ENCODE measurements around the gene ATP6AP2. TPM values are rescaled to one million over a fixed set of nuclear protein-coding genes. Genes with fewer than 3 reads are reported as not detected.
A peak's percentile ranks its signal among the peaks of the same experiment; 100 is the strongest.

Gene ATP6AP2
- 100 to 1,000 TPM in 1 of 2 donors, 10 to 100 TPM in 1; 84.1 to 118 TPM for total RNA-seq

GRCh38 chrX:40580537-40581335 lies at the start of gene ATP6AP2:
ATP6AP2 (plus strand) TSS chrX:40580970; CDS start chrX:40581066, 96 bp downstream.
- Histone ChIP-seq H3K36me3 (no peaks in the 10 kb centered on the region), H3K4me1 (replicated peaks) (no peaks in the 10 kb centered on the region), H3K9me3 (no peaks in the 10 kb centered on the region), H3K27ac (peak within 1 kb of the TSS; percentile 85 to 86), H3K4me3 (peak within 1 kb of the TSS; percentile 69 to 74), H3K27me3 (replicated peaks; ENCODE audit: insufficient read depth) (no peaks in the 10 kb centered on the region)
- TF ChIP-seq POLR2A (IDR thresholded peaks at IDR 0.05) (peak; percentile 71), POLR2AphosphoS5 (IDR thresholded peaks at IDR 0.05) (peak; percentile 90)
- TF ChIP-seq, protein P1, sequence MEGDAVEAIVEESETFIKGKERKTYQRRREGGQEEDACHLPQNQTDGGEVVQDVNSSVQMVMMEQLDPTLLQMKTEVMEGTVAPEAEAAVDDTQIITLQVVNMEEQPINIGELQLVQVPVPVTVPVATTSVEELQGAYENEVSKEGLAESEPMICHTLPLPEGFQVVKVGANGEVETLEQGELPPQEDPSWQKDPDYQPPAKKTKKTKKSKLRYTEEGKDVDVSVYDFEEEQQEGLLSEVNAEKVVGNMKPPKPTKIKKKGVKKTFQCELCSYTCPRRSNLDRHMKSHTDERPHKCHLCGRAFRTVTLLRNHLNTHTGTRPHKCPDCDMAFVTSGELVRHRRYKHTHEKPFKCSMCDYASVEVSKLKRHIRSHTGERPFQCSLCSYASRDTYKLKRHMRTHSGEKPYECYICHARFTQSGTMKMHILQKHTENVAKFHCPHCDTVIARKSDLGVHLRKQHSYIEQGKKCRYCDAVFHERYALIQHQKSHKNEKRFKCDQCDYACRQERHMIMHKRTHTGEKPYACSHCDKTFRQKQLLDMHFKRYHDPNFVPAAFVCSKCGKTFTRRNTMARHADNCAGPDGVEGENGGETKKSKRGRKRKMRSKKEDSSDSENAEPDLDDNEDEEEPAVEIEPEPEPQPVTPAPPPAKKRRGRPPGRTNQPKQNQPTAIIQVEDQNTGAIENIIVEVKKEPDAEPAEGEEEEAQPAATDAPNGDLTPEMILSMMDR (IDR thresholded peaks at IDR 0.05): no peak
- WGBS: 0% methylated on average over 30 of the region's 89 CpGs
- peak; percentile 93 for DNase-seq (ENCODE audit: low spot score)
- intact Hi-C loops (cut with DNase I): no loop called here

- Histone ChIP-seq H3K9me3 (no peaks in the 10 kb centered on the region), H3K4me3 (no peak overlapping the region), H3K36me3 (no peaks in the 10 kb centered on the region), H3K27me3 (replicated peaks; ENCODE audit: insufficient read depth) (no peaks in the 10 kb centered on the region), H3K4me1 (replicated peaks) (no peaks in the 10 kb centered on the region), H3K27ac (no peak overlapping the region)
- intact Hi-C loops (cut with DNase I): no loop called here
- peak; percentile 40 for DNase-seq (ENCODE audit: low spot score)
- TF ChIP-seq, protein P1 (IDR thresholded peaks at IDR 0.05): no peak
- TF ChIP-seq POLR2AphosphoS5 (IDR thresholded peaks at IDR 0.05) (peak; percentile 44), POLR2A (IDR thresholded peaks at IDR 0.05) (no peak)
- 25% methylated on average over 13 of the region's 16 CpGs for WGBS
Measured at GRCh38 chrX:40531056-40531826, 49.5 kb upstream of the ATP6AP2 start.

- no peaks in the 10 kb centered on the region for H3K27me3 ChIP-seq (replicated peaks; ENCODE audit: insufficient read depth)
- intact Hi-C loops (cut with DNase I): no loop called here
- no peaks in the 10 kb centered on the region for H3K4me1 ChIP-seq (replicated peaks)
- no peak overlapping the region for H3K4me3 ChIP-seq
- no peaks in the 10 kb centered on the region for H3K36me3 ChIP-seq
- 86% methylated on average over 4 of the region's 4 CpGs for WGBS
- no peak for TF ChIP-seq POLR2A (IDR thresholded peaks at IDR 0.05)
- TF ChIP-seq, protein P1 (IDR thresholded peaks at IDR 0.05): no peak
- TF ChIP-seq POLR2AphosphoS5 (IDR thresholded peaks at IDR 0.05): no peak
- no peaks in the 10 kb centered on the region for H3K9me3 ChIP-seq
- no peak for DNase-seq (ENCODE audit: low spot score)
- H3K27ac ChIP-seq: no peak overlapping the region
Measured at GRCh38 chrX:40537310-40537709, 43.5 kb upstream of the ATP6AP2 start.

DNA sequence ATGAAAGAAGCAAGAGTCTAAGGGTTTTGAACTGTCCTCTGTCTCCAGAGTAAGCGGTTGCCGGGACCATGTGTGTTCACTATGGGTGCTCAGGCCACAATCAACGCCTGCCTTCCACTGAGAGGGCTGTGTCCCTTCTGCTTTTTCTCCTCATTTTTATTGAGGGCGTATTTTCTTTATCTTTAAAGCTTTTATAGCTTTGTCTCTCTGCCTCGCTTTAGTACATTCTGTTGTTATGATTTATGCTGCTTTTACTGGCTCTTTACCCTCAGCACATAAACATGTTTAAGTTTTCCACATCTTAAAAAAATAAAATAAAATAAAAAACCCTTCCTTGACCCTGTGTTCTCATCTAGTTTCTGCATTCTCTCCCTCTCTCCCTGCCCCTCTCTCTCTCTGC lies 42.4 kb upstream of the ATP6AP2 start:
- TF ChIP-seq POLR2A (IDR thresholded peaks at IDR 0.05): no peak
- TF ChIP-seq, protein P1 (IDR thresholded peaks at IDR 0.05): no peak
- peak; percentile 9 for TF ChIP-seq POLR2AphosphoS5 (IDR thresholded peaks at IDR 0.05)
- no peak for DNase-seq (ENCODE audit: low spot score)
- Histone ChIP-seq H3K27me3 (replicated peaks; ENCODE audit: insufficient read depth) (no peaks in the 10 kb centered on the region), H3K27ac (peak overlapping the region; percentile 54 to 72), H3K4me1 (replicated peaks) (no peaks in the 10 kb centered on the region), H3K36me3 (no peaks in the 10 kb centered on the region), H3K4me3 (no peak overlapping the region), H3K9me3 (no peaks in the 10 kb centered on the region)
- WGBS: 20% methylated on average over 5 of the region's 5 CpGs
- intact Hi-C loops (cut with DNase I): no loop called here
